MM.1S (cell line): ENCODE data around the gene RNF212.

Experiments
- DNase-seq: peaks from one replicate; pipeline ENCODE4 v3.0.0-alpha.2; 2015
- H2AFZ ChIP-seq: fragments of 300-600 bp; sonication (generic); 2 replicates; pipeline ENCODE4 v1.6.0; 2016; ENCODE audit warnings: antibody characterized with exemption, low read length
- H3F3A ChIP-seq: fragments of 300-600 bp; sonication (generic); 2 replicates; pipeline ENCODE4 v1.6.1; 2016; ENCODE audit warnings: mild to moderate bottlenecking, antibody characterized with exemption, low read length, moderate library complexity, mixed read lengths; ENCODE audit not compliant: insufficient read depth
- H3K27ac ChIP-seq: fragments of 300-600 bp; sonication (generic); 2 replicates; pipeline ENCODE4 v1.5.1; 2016; ENCODE audit warnings: mild to moderate bottlenecking, low read length
- H3K27me3 ChIP-seq: fragments of 300-600 bp; sonication (generic); replicated peaks from 2 replicates; pipeline ENCODE4 v1.6.0; 2016; ENCODE audit warnings: low read length; ENCODE audit not compliant: insufficient read depth
- H3K36me3 ChIP-seq: fragments of 300-600 bp; sonication (generic); replicated peaks from 2 replicates; pipeline ENCODE4 v1.6.1; 2016; ENCODE audit warnings: mild to moderate bottlenecking, low read length, mixed read lengths; ENCODE audit not compliant: insufficient read depth
- H3K4me1 ChIP-seq: fragments of 300-600 bp; sonication (generic); 2 replicates; pipeline ENCODE4 v1.6.1; 2016; ENCODE audit warnings: low read length, mixed read lengths
- H3K4me2 ChIP-seq: fragments of 300-600 bp; sonication (generic); 2 replicates; pipeline ENCODE4 v1.6.0; 2016; ENCODE audit warnings: low read depth, low read length
- H3K4me3 ChIP-seq: fragments of 300-600 bp; sonication (generic); 2 replicates; pipeline ENCODE4 v1.5.1; 2016; ENCODE audit warnings: low read length, mixed read lengths
- H3K79me2 ChIP-seq: fragments of 300-600 bp; sonication (generic); 2 replicates; pipeline ENCODE4 v1.6.1; 2016; ENCODE audit warnings: mixed run types, low read length, mixed read lengths
- H3K9ac ChIP-seq: fragments of 300-600 bp; sonication (generic); 2 replicates; pipeline ENCODE4 v1.6.1; 2016; ENCODE audit warnings: low read length, mixed read lengths
- H3K9me2 ChIP-seq: fragments of 300-600 bp; sonication (generic); replicated peaks from 2 replicates; pipeline ENCODE4 v1.6.1; 2016; ENCODE audit warnings: mild to moderate bottlenecking, low read length, mixed read lengths; ENCODE audit not compliant: insufficient read depth
- H3K9me3 ChIP-seq: fragments of 300-600 bp; sonication (generic); replicated peaks from 2 replicates; pipeline ENCODE4 v1.6.1; 2016; ENCODE audit warnings: mild to moderate bottlenecking, low read length, mixed read lengths; ENCODE audit not compliant: insufficient read depth
- H4K20me1 ChIP-seq: fragments of 300-600 bp; sonication (generic); 2 replicates; pipeline ENCODE4 v1.6.1; 2016; ENCODE audit warnings: mild to moderate bottlenecking, low read length, moderate library complexity, mixed read lengths; ENCODE audit not compliant: insufficient read depth
- CTCF ChIP-seq: fragments of 300-600 bp; sonication (generic); IDR thresholded peaks from 2 replicates; pipeline ENCODE4 v1.5.1; 2016; ENCODE audit warnings: antibody characterized with exemption, low read length, mixed read lengths
- EZH2 ChIP-seq: fragments of 300-600 bp; sonication (generic); optimal IDR thresholded peaks from 2 replicates; pipeline ENCODE3; 2017; ENCODE audit warnings: low read depth, mild to moderate bottlenecking, antibody characterized with exemption, low read length, mixed read lengths
- EZH2phosphoT487 ChIP-seq: fragments of 300-600 bp; sonication (generic); IDR thresholded peaks from 2 replicates; pipeline ENCODE4 v1.6.1; 2018; ENCODE audit warnings: antibody characterized with exemption, low read length

The RNF212 gene

DNA sequence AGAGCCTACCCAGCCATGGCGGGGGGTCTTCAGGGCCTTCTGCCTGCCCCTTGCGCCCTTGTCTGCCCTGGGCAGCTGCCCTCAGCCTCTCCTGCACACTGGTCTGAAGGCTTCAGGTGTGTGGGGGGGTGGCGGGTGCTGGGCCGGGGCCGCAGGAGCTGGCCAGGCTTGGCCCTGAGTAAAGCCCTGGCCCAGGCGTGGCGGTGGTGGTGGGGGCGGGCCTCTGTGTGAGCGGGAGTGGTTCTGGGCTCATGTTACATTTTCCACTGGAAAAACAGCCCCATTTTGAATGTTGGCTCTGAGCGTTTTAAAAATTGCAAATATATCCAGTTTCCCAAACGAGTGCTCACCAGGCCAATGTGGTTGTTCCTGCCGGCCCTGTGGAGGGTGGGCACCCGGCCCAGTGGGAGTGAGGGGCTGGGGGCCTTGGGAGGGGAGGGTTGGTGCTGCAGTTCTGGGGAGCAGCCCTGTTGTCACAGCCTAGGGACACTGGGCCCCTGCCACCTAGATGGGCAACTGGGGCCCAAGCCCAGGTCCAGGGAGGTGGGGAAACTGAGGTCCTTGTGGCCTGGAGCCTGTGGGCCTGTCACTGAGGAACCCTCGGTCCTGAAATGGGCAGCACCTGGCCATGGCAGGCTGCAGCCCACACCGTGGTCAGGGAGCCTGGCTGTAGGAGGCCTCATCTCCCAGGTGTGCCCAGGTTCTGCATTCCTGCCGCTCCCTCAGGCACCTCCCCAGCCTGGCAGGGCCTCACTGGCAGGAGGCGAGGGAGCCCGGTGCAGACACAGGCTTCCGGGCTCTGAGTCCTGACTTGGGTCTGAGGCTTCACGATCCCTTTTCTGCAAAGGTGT is 73.6 kb downstream of the RNF212 start:
- Histone ChIP-seq H3K79me2 (no peaks in the 10 kb centered on the region), H3K9me2 (no peaks in the 10 kb centered on the region), H3K4me3 (no peak overlapping the region), H3K9me3 (no peaks in the 10 kb centered on the region), H2AFZ (no peak overlapping the region), H3F3A (no peaks in the 10 kb centered on the region), H3K4me1 (no peaks in the 10 kb centered on the region), H3K36me3 (no peaks in the 10 kb centered on the region), H4K20me1 (no peaks in the 10 kb centered on the region), H3K27me3 (no peaks in the 10 kb centered on the region), H3K27ac (no peak overlapping the region), H3K4me2 (no peak overlapping the region), H3K9ac (no peak overlapping the region)
- DNase-seq = no peak
- TF ChIP-seq EZH2phosphoT487 (no peak), CTCF (no peak), EZH2 (no peak)

DNA sequence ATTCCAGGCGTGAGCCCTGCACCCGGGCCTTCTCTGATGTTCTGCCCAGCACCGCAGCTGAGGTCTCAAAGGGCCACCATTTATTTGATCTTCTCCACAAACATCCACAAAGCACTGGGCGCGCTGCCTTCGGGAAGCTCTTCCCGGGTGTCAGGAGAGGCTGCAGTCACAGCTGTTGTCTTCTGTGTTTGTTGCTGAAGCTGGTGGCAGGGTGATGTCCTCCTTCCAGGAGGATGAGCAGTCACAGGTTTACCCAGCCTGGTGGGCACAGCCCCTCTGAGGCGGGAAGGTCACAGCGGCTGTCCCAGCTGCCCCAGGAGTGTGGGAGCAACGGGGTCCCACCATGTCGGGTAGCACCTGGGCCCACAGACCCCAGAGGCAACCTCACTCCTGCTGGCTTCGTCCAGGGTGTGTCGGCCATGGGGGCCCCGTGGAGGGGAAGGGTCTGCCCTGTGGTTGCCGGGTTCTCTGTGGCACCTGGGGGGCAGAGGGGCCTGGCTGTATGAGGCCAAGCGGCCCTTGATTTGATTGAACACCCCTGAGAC is 74.3 kb downstream of the RNF212 start:
- TF ChIP-seq CTCF = no peak
- no peak for DNase-seq
- H3K36me3 ChIP-seq = no peaks in the 10 kb centered on the region
- H3K4me1 ChIP-seq = no peaks in the 10 kb centered on the region
- H3K4me3 ChIP-seq = no peak overlapping the region
- no peaks in the 10 kb centered on the region for H3K27me3 ChIP-seq
- H3K79me2 ChIP-seq = no peaks in the 10 kb centered on the region
- no peak overlapping the region for H2AFZ ChIP-seq
- H3K4me2 ChIP-seq = no peak overlapping the region
- H3F3A ChIP-seq = no peaks in the 10 kb centered on the region
- no peak overlapping the region for H3K27ac ChIP-seq
- no peaks in the 10 kb centered on the region for H3K9me3 ChIP-seq
- H3K9ac ChIP-seq = no peak overlapping the region
- H3K9me2 ChIP-seq = no peaks in the 10 kb centered on the region
- no peaks in the 10 kb centered on the region for H4K20me1 ChIP-seq

DNA sequence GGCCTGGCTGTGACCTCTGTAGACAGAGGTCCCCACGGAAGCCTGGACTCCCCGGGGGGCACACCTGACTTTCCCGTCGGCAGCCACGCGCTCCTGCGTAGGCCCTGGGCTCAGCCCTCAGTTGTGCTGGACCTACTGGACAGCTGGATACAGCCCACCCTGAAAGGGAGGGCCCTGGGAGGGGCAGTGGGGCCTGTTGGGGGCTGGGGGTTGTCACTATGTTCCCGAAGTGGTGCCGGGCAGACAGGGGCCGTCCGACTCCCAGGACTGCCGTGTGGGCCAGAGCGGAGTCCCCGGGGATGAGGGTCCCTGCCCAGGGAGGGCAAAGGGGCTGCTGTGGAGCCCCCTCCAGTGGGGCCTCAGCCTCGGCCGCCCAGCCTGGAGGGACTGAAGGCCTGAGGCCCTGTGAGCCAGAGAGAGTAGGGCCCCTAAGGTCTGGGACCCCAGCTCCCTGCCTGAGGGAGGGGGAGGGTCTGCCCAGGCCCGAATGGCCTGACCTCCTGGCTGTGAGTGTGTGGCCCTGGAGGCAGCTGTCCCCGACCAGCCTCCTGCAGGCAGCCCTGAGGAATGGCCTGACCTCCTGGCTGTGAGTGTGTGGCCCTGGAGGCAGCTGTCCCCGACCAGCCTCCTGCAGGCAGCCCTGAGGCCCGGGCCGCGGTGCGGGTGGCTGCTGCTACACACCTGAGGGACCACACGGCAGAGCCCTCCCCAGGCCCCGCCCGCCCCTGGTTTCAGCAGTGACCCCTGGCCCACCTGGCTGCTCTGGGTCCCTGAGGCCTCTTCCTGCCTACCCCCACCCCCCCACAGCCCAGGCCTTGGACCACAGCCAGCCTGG is 76.2 kb downstream of the RNF212 start:
- H3K4me3 ChIP-seq = no peak overlapping the region
- H3K4me1 ChIP-seq = no peaks in the 10 kb centered on the region
- DNase-seq = no peak
- no peaks in the 10 kb centered on the region for H3K36me3 ChIP-seq
- H3F3A ChIP-seq = no peaks in the 10 kb centered on the region
- no peak overlapping the region for H3K9ac ChIP-seq
- TF ChIP-seq EZH2 (no peak), EZH2phosphoT487 (no peak)
- H2AFZ ChIP-seq = no peak overlapping the region
- no peak overlapping the region for H3K27ac ChIP-seq
- H4K20me1 ChIP-seq = no peaks in the 10 kb centered on the region
- no peaks in the 10 kb centered on the region for H3K9me2 ChIP-seq
- H3K27me3 ChIP-seq = no peaks in the 10 kb centered on the region
- no peaks in the 10 kb centered on the region for H3K9me3 ChIP-seq
- H3K4me2 ChIP-seq = no peak overlapping the region
- H3K79me2 ChIP-seq = no peaks in the 10 kb centered on the region
